HL-60/S4 (cell line): Measurements from ENCODE around the gene SAYSD1.

Experiments used
- in situ Hi-C: fragments of 300-500 bp; cut with MboI; formaldehyde crosslinking; loops from 2 replicates; pipeline ENCODE4 v1.14.3; 2022; ENCODE audit warnings: low sequenced_read_pairs

Gene SAYSD1

DNA sequence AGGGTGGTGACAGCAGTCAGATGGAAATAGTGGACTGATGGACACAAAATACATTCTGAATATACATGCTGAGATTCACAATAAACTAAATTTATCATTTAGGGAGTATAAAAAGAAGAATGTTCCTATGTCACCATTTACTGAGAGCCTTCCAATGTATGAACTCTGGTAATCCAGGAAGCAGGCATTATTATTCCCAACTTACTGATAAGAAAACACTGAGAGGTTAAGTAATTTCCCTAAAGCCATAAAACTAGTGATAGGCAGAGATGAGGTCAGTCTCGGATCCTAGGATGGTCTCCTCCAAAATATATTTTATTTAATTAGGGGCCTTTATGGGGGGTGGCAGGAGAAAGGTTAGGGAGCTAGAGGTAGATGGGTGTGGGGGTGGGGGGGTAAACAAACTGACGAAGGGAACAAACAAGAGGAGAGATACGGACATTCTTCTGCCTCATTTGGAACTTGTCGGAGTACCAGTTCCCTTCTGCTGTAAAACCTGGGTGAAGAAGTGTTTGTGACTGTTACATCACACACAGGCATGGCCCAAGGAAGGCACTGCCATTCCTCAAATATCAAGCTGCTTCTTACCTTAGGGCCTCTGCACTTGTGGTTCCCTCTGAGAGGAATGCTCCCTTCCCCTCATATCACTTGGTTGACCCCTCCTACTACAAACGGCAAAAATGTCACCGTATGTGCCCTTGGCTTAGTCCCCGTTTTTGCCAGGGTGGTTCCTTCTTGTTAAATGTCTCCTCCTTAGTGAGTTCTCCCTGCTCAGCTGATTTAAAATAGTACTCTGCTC lies 6.7 kb downstream of the SAYSD1 start:
- in situ Hi-C loops, result no loop called here

DNA sequence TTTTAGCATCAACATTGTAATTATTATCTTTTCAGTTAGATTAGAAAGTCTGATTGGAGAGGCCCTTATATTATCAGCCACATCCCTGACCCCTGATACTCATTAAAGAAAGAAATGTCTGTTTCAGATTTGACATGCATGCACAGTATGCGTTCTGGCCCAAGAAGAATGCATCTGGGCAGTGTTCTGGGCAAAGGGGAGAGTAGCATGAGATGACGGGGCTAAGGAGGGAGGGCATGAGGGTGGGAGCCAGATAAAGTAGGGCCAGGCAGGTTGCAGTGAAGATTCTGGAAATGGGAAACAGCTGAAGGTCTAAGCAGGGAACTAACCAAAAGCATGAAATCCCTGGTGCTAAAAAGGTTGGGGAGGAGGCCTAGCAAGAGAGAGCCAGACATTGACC lies 7.3 kb downstream of the SAYSD1 start:
- in situ Hi-C loops, result no loop called here

DNA sequence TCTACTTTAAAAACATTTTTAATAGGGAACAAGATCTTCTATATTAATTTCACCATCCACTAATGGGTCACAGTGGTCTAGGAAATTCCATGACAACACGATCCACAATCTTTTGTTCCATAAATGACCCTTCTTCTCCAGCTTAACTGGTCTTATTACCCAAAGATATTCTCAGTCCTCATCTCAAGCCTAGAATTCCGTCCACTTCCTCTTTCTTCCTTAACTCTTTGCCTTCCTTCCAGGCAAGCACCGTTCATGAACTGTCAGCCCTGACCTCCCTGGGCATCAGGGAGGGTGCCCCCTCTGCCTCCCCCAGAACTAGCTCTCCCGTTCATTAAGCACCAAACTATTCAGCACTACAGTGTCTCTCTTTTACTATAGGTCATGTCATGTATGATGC lies 8.0 kb downstream of the SAYSD1 start:
- in situ Hi-C loops, result no loop called here

GRCh38 chr6:39104528-39104927 lies 10.5 kb downstream of the SAYSD1 start:
- in situ Hi-C loops, result no loop called here

- in situ Hi-C loops, result no loop called here
These were observed 12.2 kb downstream of the SAYSD1 start for GRCh38 chr6:39102821-39103136.

- in situ Hi-C loops, result no loop called here
These were observed 12.7 kb downstream of the SAYSD1 start for GRCh38 chr6:39102071-39102820.

DNA sequence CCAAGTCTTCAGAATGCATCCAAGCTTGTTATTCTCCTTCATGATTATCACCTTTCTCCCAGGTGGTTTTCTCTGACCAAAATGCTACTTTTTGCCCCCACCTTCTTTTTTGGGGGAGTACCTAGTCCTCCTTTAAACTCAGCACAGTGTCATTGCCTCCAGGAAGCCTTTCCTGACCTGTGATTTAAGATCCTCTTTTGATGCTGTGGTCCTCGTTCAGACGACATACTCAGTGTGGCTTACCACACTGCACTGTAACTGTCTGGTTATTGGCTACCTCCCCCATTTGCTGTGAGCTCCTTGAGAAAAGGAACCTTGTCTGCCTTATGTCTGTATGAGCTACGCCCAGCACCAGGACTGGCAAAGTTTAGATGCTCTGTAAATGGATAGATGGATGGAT lies 14.6 kb downstream of the SAYSD1 start:
- in situ Hi-C loops, result no loop called here

DNA sequence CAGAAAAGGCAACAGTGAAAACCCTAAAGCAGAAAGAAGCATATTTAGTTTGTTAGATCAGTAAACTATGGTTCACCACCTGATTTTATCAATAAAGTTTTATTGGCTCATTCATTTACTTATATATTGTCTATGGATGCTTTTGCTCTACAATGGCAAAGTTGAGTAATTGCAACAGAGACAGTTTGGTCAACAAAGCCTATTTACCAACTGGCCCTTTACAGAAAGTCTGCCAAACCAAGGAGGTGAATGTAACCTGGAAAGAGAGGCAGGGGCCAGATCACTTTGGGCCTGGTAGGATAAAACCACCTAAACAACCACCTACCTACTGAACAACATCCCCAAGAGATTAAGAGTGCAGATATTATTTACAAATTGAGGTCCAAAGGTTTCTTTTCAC lies 19.4 kb downstream of the SAYSD1 start:
- in situ Hi-C loops, result no loop called here

DNA sequence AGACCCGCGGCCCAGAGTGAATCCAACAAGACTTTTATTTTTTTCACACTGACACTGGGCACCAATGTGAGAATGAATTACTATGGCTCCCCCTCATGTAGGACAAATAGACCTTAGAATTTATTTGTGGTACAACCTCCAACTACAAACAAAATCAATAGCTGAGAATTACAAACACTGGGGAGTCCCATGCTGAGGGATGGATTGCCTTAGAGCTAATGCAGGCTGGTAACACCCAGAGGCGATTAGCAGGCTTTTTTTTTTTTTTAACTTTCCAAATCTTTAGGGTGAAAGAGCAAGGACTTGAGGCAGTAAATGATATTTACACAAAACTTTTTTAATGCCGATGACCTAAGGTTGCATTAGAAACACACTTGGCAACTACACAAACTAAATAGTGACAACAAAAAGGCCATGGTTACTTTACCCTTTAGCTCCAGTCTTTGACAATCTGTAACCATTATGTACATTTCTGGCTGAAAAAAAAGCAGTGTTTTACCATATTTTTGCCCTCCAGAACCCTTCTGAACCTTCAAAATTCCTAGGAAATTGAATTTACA lies 21.8 kb downstream of the SAYSD1 start:
- in situ Hi-C loops, result no loop called here

- in situ Hi-C loops, result no loop called here
These were observed 22.9 kb downstream of the SAYSD1 start for GRCh38 chr6:39092124-39092523.

DNA sequence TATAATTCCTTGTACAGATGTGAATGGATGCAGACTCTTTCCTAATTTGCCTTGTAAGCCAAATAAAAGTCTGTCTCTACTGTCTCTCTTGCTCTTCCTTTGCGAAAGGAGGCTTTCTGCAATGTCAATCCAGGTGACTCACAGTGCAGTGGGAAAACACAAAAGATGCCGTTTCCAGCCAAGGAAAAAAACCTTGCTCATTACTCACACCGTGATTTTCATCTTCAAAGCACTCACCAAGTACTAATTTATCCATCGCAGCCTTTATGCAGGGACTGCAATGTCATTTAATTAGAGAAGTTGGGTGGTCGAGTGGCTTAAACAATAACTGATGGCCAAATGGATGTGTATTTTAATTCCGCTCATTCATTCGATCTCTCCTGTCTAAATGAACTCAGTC lies 23.8 kb downstream of the SAYSD1 start:
- in situ Hi-C loops, result no loop called here

GRCh38 chr6:39090036-39090435 lies 24.9 kb downstream of the SAYSD1 start:
- in situ Hi-C loops, result no loop called here

DNA sequence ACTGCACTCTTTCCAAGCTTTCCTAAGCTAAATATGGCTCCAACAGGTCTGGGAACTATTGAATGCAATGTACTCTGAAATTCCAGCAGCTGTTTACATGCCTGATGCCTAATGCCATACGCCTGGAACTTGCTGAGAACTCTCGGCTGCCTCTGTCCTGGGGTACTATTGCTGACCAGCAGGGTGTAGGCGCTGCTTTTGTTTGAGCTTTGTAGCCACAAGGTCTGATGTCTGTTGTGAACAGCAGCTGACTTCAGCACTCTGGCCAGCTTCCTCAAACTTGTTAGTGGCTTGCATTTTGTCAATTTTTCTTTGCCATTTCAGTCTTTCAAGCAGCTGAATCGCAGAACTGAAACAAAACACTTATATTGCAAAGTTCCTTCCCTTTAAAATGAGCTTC lies 26.7 kb downstream of the SAYSD1 start:
- in situ Hi-C loops, result no loop called here

GRCh38 chr6:39087197-39087596 lies 27.8 kb downstream of the SAYSD1 start:
- in situ Hi-C loops, result no loop called here

GRCh38 chr6:39086711-39087110 lies 28.3 kb downstream of the SAYSD1 start:
- in situ Hi-C loops, result no loop called here

- in situ Hi-C loops, result no loop called here
These were observed 28.7 kb downstream of the SAYSD1 start for GRCh38 chr6:39086294-39086693.

DNA sequence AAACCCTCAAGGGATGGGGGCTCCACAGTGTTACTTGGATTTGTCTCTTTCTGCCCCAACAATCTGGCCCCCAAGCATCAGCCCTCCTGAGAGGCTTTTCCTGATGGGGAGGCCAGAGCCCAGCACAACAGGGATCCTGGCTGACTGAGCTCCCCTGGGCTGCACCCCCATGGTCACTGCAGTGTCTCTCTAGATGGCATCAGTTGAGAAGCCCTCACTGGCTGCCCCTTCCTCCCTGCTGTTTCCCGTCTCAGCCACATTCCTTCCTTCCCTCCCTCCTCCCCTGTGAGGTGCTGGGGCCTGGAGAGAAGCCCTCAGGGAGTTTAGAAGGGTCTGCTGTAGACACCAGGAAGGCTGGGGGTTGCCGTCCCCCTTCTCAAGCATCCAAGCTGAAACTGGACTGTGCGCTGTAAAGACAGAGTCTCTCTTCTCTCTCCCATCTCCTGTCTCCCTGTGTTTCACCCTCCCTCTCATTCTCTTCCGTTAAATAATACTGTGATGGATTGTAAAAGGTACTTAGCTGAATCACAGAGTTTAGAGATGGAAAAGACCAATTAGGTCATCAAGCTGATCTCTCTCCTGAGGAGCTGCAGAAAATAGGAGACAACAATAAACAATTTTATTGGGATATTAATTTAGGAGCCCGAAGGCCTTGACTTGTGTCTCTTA lies 29.7 kb downstream of the SAYSD1 start:
- in situ Hi-C loops, result no loop called here

GRCh38 chr6:39084506-39084905 lies 30.5 kb downstream of the SAYSD1 start:
- in situ Hi-C loops, result no loop called here

DNA sequence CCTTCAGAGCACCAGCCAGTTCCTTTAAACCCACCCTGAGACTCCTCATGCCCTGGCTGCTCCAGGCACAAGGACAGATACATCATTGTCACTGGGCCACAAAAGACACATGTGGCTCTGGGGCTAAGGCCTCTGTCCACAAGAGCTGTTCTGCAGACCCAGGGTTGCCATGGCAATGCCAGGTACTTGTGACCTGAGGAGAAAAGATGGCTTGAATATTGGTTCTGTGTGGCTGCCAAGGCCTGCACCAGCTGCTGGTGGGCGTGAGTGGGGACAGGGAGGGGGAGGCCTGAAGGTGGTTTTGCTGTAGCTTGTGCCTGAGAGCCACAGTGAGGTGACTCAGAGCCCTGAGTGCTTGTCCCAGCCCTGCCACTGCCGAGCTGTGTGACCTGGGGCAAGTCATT lies 31.8 kb downstream of the SAYSD1 start:
- in situ Hi-C loops, result no loop called here

- in situ Hi-C loops, result no loop called here
These were observed 32.7 kb downstream of the SAYSD1 start for GRCh38 chr6:39082310-39082709.

- in situ Hi-C loops, result no loop called here
These were observed 34.6 kb downstream of the SAYSD1 start for GRCh38 chr6:39080246-39080875.
